Esophagus squamous epithelium (tissue), 5 donors: ENCODE measurements around the gene ME2. TPM values are rescaled to one million over a fixed set of nuclear protein-coding genes. Genes with fewer than 3 reads are reported as not detected.

Source experiments
- DNase-seq: peaks from one replicate; lab custom pipeline; 2025; lab: John Stamatoyannopoulos, UW
- H3K27ac ChIP-seq, 4 donors: fragments of 200-600 bp; sonication (generic); one replicate each; pipeline ENCODE4 v1.5.1; 2016 to 2019; ENCODE audit warnings: mild to moderate bottlenecking in 1 of 4
- H3K27me3 ChIP-seq, 4 donors: fragments of 200-600 bp; sonication (generic); 1 replicate in 3 of 4; 2 replicates in 1 of 4; pipeline versions ENCODE4 v1.5.1 to v1.6.0; 2017 to 2021; ENCODE audit warnings: antibody characterized with exemption in 1 of 4
- H3K36me3 ChIP-seq, 3 donors: fragments of 200-600 bp; sonication (generic); one replicate each; pipeline ENCODE4 v1.5.1; 2016 to 2019
- H3K4me1 ChIP-seq, 3 donors: fragments of 200-600 bp; sonication (generic); one replicate each; pipeline ENCODE4 v1.5.1; 2017 to 2019
- H3K4me3 ChIP-seq, 4 donors: fragments of 200-600 bp; sonication (generic); 1 replicate in 3 of 4; 2 replicates in 1 of 4; pipeline ENCODE4 v1.5.1; 2016 to 2019; ENCODE audit warnings: mild to moderate bottlenecking in 2 of 4, moderate library complexity in 1 of 4
- H3K9me3 ChIP-seq, 3 donors: fragments of 200-600 bp; sonication (generic); one replicate each; pipeline ENCODE4 v1.5.1; 2016 to 2019
- CTCF ChIP-seq, 6 experiments: fragments of 450-650 bp in 4 of 6; fragments of 200-600 bp in 2 of 6; sonication (generic) in 2 of 6; IDR thresholded peaks; one replicate each; pipeline ENCODE4 v1.5.1; 2016 to 2019; ENCODE audit warnings: antibody characterized with exemption in 6 of 6, mild to moderate bottlenecking in 4 of 6, moderate library complexity in 4 of 6
- POLR2A ChIP-seq, 4 donors: fragments of 450-650 bp; IDR thresholded peaks; one replicate each; pipeline ENCODE4 v1.6.1; 2017; ENCODE audit warnings: antibody characterized with exemption in 4 of 4, mild to moderate bottlenecking in 4 of 4, moderate library complexity in 3 of 4
- WGBS, 2 donors: methylation state at CpG; one replicate each; pipeline ENCODE4 v1.1.5; 2018; 5-methylcytosine and 5-hydroxymethylcytosine counted together
- intact Hi-C: fragments of 100-400 bp; cut with DNase I; formaldehyde crosslinking; loops from one replicate; pipeline ENCODE4 v1.15.0; 2022
- total RNA-seq, 4 donors: library from RNA; depleted of rRNA; stranded (reverse); fragments of >200 nt; gene quantifications; one replicate each; pipeline ENCODE4 v1.1.0, GENCODE V29; 2016
- donor health status: DM: yes; HTN: yes; CAD: no.

ME2 gene
- total RNA-seq, 4 donors from 2014 or later, result 18.5 to 32.2 (median 25.5) TPM

- no peaks in the 10 kb centered on the region for H3K9me3 ChIP-seq
- no peak overlapping the region for H3K4me3 ChIP-seq
- TF ChIP-seq POLR2A (IDR thresholded peaks at IDR 0.05), result no peak
- no peak for TF ChIP-seq CTCF (IDR thresholded peaks at IDR 0.05)
These were observed 18.9 kb upstream of the ME2 start for GRCh38 chr18:50859793-50860555.

GRCh38 chr18:50861617-50862016 lies 17.3 kb upstream of the ME2 start:
- DNase-seq, result no peak
- H3K9me3 ChIP-seq, result no peaks in the 10 kb centered on the region
- TF ChIP-seq POLR2A (IDR thresholded peaks at IDR 0.05) (no peak), CTCF (IDR thresholded peaks at IDR 0.05) (no peak)
- H3K4me3 ChIP-seq, result no peak overlapping the region
- no peaks in the 10 kb centered on the region for H3K36me3 ChIP-seq
- peaks cover 0 to 6% (median 0%) of the 10 kb centered on the region in 4 donors for H3K27me3 ChIP-seq
- H3K27ac ChIP-seq, result no peak overlapping the region
- intact Hi-C loops, result no loop called here
- no peaks in the 10 kb centered on the region for H3K4me1 ChIP-seq
- 78 to 100% methylated on average over 1 of the region's 1 CpG for WGBS, 2 donors

More at GRCh38 chr18:50859793-50860555, 18.9 kb upstream of the ME2 start:
- Histone ChIP-seq H3K4me1 (peaks cover 0 to 2% (median 0%) of the 10 kb centered on the region in 3 donors), H3K36me3 (no peaks in the 10 kb centered on the region), H3K27me3 (peaks cover 0 to 6% (median 0%) of the 10 kb centered on the region in 4 donors), H3K27ac (no peak overlapping the region)
- DNase-seq, result no peak
- intact Hi-C loops, result no loop called here

GRCh38 chr18:50862401-50862800 lies 16.5 kb upstream of the ME2 start:
- Histone ChIP-seq H3K9me3 (no peaks in the 10 kb centered on the region), H3K4me3 (no peak overlapping the region), H3K4me1 (no peaks in the 10 kb centered on the region), H3K36me3 (no peaks in the 10 kb centered on the region), H3K27me3 (peaks cover 0 to 6% (median 0%) of the 10 kb centered on the region in 4 donors), H3K27ac (peak overlapping the region in 2 of 4 donors; percentile 3 to 7)
- intact Hi-C loops, result no loop called here
- TF ChIP-seq CTCF (IDR thresholded peaks at IDR 0.05) (no peak), POLR2A (IDR thresholded peaks at IDR 0.05) (no peak)
- WGBS, 2 donors, result 63 to 70% methylated on average over 2 of the region's 2 CpGs
- no peak for DNase-seq

GRCh38 chr18:50863840-50864375 lies 15.0 kb upstream of the ME2 start:
- TF ChIP-seq POLR2A (IDR thresholded peaks at IDR 0.05), result no peak
- TF ChIP-seq CTCF (IDR thresholded peaks at IDR 0.05), result no peak
- Histone ChIP-seq H3K9me3 (no peaks in the 10 kb centered on the region), H3K4me3 (no peak overlapping the region), H3K36me3 (no peaks in the 10 kb centered on the region), H3K27me3 (peaks cover 0 to 6% (median 0%) of the 10 kb centered on the region in 4 donors), H3K4me1 (peaks cover 0 to 11% (median 0%) of the 10 kb centered on the region in 3 donors), H3K27ac (no peak overlapping the region)
- WGBS, 2 donors, result 44 to 57% methylated on average over 4 of the region's 4 CpGs
- no peak for DNase-seq
- intact Hi-C loops, result no loop called here

- no peak for DNase-seq
- intact Hi-C loops, result no loop called here
- H3K36me3 ChIP-seq, result no peaks in the 10 kb centered on the region
- H3K4me3 ChIP-seq, result no peak overlapping the region
- no peak for TF ChIP-seq CTCF (IDR thresholded peaks at IDR 0.05)
- no peak for TF ChIP-seq POLR2A (IDR thresholded peaks at IDR 0.05)
- no peaks in the 10 kb centered on the region for H3K9me3 ChIP-seq
- peaks cover 0 to 33% (median 4%) of the 10 kb centered on the region in 3 donors for H3K4me1 ChIP-seq
- H3K27ac ChIP-seq, result no peak overlapping the region
- H3K27me3 ChIP-seq, result no peaks in the 10 kb centered on the region
These were observed 12.2 kb upstream of the ME2 start for GRCh38 chr18:50866765-50867164.
